ENCODE data around the gene CRABP1. TPM values are rescaled to one million over a fixed set of nuclear protein-coding genes. Genes with fewer than 3 reads are reported as not detected.

The CRABP1 gene
- total RNA-seq, 1 donor from 2014 or later = 8.9 TPM

GRCh38 chr15:78315686-78316282 is 24.4 kb upstream of the CRABP1 start:
- no peak overlapping the region for H3K4me3 ChIP-seq (ENCODE audit: low read length in 3 of 3)
- no peaks in the 10 kb centered on the region for H3K9me3 ChIP-seq (ENCODE audit: control insufficient read depth in 3 of 3, low read length in 3 of 3)
- no peak overlapping the region for H3K9ac ChIP-seq (ENCODE audit: low read depth in 1 of 3, low read length in 3 of 3)
- H3K27ac ChIP-seq (ENCODE audit: low read depth, low read length) = no peak overlapping the region
- H3K36me3 ChIP-seq (ENCODE audit: control insufficient read depth in 3 of 3, insufficient read depth in 3 of 3, low read length in 3 of 3) = no peaks in the 10 kb centered on the region
- H3K27me3 ChIP-seq (ENCODE audit: control insufficient read depth in 3 of 3, insufficient read depth in 3 of 3, low read length in 3 of 3) = peaks cover 0 to 8% (median 0%) of the 10 kb centered on the region in 3 donors
- peaks cover 4 to 6% (median 5%) of the 10 kb centered on the region in 3 donors for H3K4me1 ChIP-seq (ENCODE audit: control insufficient read depth in 3 of 3, insufficient read depth in 3 of 3, low read length in 3 of 3)

DNA sequence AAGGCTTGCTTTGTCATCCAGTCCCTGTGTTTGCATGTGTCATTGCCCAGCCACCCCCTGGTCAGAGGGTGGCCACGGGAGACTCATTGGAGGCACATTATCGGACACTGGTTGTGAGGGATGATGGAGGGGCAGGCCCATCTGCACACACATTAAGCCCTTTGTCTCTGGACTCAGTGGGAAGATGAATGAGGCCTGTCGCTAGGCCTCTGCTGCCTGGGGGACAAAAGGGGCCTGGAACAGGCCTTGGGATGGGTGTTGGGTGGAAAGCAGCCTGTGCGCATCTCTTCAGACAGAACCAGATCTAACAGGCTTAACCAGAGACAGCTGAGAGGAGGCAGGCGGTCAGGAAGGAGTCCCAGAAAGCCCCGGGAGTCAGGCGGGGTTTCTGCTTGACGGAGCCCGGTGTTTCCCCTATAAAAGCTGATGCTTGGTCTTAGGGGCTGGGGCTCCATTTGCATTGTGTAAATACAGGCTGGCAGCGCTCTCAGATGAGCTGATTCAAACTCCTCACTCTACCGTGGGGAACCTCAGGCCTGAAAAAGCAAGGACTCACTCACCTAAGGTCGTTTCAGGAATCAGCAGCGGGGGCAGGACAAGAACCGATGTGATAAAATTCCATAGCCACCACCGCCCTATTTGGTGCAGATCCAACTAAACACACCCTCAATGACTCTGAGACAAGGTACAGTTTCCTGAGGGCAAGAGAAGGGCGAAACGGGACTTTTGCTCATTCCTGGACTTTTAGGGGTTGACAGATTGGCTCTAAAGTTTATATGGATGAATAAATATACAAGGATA is 23.7 kb upstream of the CRABP1 start:
- Histone ChIP-seq H3K36me3 (ENCODE audit: control insufficient read depth in 3 of 3, insufficient read depth in 3 of 3, low read length in 3 of 3) (no peaks in the 10 kb centered on the region), H3K4me1 (ENCODE audit: control insufficient read depth in 3 of 3, insufficient read depth in 3 of 3, low read length in 3 of 3) (peaks cover under 1 to 4% (median 3%) of the 10 kb centered on the region in 3 donors), H3K9ac (ENCODE audit: low read depth in 1 of 3, low read length in 3 of 3) (no peak overlapping the region), H3K9me3 (ENCODE audit: control insufficient read depth in 3 of 3, low read length in 3 of 3) (no peaks in the 10 kb centered on the region), H3K27me3 (ENCODE audit: control insufficient read depth in 3 of 3, insufficient read depth in 3 of 3, low read length in 3 of 3) (peaks cover 0 to 8% (median 0%) of the 10 kb centered on the region in 3 donors), H3K27ac (ENCODE audit: low read depth, low read length) (no peak overlapping the region), H3K4me3 (ENCODE audit: low read length in 3 of 3) (no peak overlapping the region)

DNA sequence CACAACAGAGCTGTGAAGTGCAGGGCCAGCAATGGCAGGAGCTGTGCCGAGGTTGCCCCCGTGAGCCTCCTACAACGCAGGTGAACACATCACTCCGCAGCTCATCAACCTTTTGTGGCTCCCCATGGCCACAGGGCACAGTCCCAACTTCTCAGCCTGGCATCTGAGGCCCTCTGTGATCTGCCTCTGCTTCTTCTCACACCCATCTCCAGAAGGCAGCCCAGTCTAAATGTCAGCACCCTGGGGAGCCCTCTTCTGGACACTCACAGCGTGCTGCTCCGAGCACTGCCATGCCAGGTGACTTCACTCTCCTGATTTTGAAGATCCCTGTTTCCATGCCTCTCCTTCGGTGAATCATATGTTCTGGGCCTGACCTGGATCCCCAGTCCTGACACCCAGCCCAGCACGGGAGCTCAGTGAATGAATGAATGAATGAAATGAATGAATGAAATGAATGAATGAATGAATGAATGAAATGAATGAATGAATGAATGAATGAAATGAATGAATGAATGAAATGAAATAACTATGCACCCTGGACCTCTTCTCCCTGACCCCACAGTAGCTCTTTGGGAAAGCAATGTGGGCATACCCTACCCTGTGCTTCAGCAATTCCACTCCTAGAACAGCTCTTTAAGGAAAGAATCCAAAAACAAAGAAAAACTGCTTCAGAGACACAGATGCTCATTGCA is 22.9 kb upstream of the CRABP1 start:
- no peaks in the 10 kb centered on the region for H3K36me3 ChIP-seq (ENCODE audit: control insufficient read depth in 3 of 3, insufficient read depth in 3 of 3, low read length in 3 of 3)
- H3K27me3 ChIP-seq (ENCODE audit: control insufficient read depth in 3 of 3, insufficient read depth in 3 of 3, low read length in 3 of 3) = peaks cover 0 to 8% (median 0%) of the 10 kb centered on the region in 3 donors
- H3K9me3 ChIP-seq (ENCODE audit: control insufficient read depth in 3 of 3, low read length in 3 of 3) = no peaks in the 10 kb centered on the region
- no peak overlapping the region for H3K4me3 ChIP-seq (ENCODE audit: low read length in 3 of 3)
- H3K4me1 ChIP-seq (ENCODE audit: control insufficient read depth in 3 of 3, insufficient read depth in 3 of 3, low read length in 3 of 3) = peaks cover 0 to 2% (median 2%) of the 10 kb centered on the region in 3 donors
- no peak overlapping the region for H3K9ac ChIP-seq (ENCODE audit: low read depth in 1 of 3, low read length in 3 of 3)
- H3K27ac ChIP-seq (ENCODE audit: low read depth, low read length) = no peak overlapping the region

GRCh38 chr15:78319588-78319987 is 20.6 kb upstream of the CRABP1 start:
- Histone ChIP-seq H3K27ac (ENCODE audit: low read depth, low read length) (no peak overlapping the region), H3K36me3 (ENCODE audit: control insufficient read depth in 3 of 3, insufficient read depth in 3 of 3, low read length in 3 of 3) (no peaks in the 10 kb centered on the region), H3K9ac (ENCODE audit: low read depth in 1 of 3, low read length in 3 of 3) (no peak overlapping the region), H3K9me3 (ENCODE audit: control insufficient read depth in 3 of 3, low read length in 3 of 3) (no peaks in the 10 kb centered on the region), H3K27me3 (ENCODE audit: control insufficient read depth in 3 of 3, insufficient read depth in 3 of 3, low read length in 3 of 3) (peaks cover 0 to under 1% (median 0%) of the 10 kb centered on the region in 3 donors), H3K4me1 (ENCODE audit: control insufficient read depth in 3 of 3, insufficient read depth in 3 of 3, low read length in 3 of 3) (peaks cover 0 to 4% (median 2%) of the 10 kb centered on the region in 3 donors), H3K4me3 (ENCODE audit: low read length in 3 of 3) (no peak overlapping the region)

DNA sequence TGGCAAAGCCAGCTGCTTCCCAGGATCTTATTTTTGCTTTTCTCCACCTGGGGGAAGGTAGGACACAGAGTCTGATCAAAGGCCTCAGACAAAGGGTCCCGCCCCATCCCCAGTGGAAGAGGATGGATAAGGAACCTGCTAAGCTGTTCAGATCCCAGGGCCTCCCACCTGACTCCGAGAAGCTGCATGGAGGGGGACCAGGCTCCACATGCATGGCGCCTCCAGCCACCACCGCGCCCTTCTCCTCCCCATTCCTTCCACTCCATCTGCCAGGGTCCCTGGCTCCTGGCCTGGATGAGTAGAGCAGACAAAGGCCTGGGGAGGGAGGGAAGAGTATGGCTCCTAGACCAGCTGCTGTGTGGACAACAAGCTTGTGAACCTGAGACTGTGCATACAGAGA is 20.0 kb upstream of the CRABP1 start:
- H3K4me1 ChIP-seq (ENCODE audit: control insufficient read depth in 3 of 3, insufficient read depth in 3 of 3, low read length in 3 of 3) = peaks cover 0 to 4% (median 2%) of the 10 kb centered on the region in 3 donors
- H3K4me3 ChIP-seq (ENCODE audit: low read length in 3 of 3) = no peak overlapping the region
- H3K27ac ChIP-seq (ENCODE audit: low read depth, low read length) = no peak overlapping the region
- H3K36me3 ChIP-seq (ENCODE audit: control insufficient read depth in 3 of 3, insufficient read depth in 3 of 3, low read length in 3 of 3) = no peaks in the 10 kb centered on the region
- no peak overlapping the region for H3K9ac ChIP-seq (ENCODE audit: low read depth in 1 of 3, low read length in 3 of 3)
- no peaks in the 10 kb centered on the region for H3K9me3 ChIP-seq (ENCODE audit: control insufficient read depth in 3 of 3, low read length in 3 of 3)
- no peaks in the 10 kb centered on the region for H3K27me3 ChIP-seq (ENCODE audit: control insufficient read depth in 3 of 3, insufficient read depth in 3 of 3, low read length in 3 of 3)

GRCh38 chr15:78321041-78321570 is 19.0 kb upstream of the CRABP1 start:
- Histone ChIP-seq H3K27ac (ENCODE audit: low read depth, low read length) (no peak overlapping the region), H3K9me3 (ENCODE audit: control insufficient read depth in 3 of 3, low read length in 3 of 3) (no peaks in the 10 kb centered on the region), H3K36me3 (ENCODE audit: control insufficient read depth in 3 of 3, insufficient read depth in 3 of 3, low read length in 3 of 3) (no peaks in the 10 kb centered on the region), H3K4me3 (ENCODE audit: low read length in 3 of 3) (no peak overlapping the region), H3K4me1 (ENCODE audit: control insufficient read depth in 3 of 3, insufficient read depth in 3 of 3, low read length in 3 of 3) (peaks cover 0 to 4% (median 2%) of the 10 kb centered on the region in 3 donors), H3K27me3 (ENCODE audit: control insufficient read depth in 3 of 3, insufficient read depth in 3 of 3, low read length in 3 of 3) (no peaks in the 10 kb centered on the region), H3K9ac (ENCODE audit: low read depth in 1 of 3, low read length in 3 of 3) (no peak overlapping the region)

- H3K9me3 ChIP-seq (ENCODE audit: control insufficient read depth in 3 of 3, low read length in 3 of 3) = no peaks in the 10 kb centered on the region
- H3K9ac ChIP-seq (ENCODE audit: low read depth in 1 of 3, low read length in 3 of 3) = peak overlapping the region in 1 of 3 donors; percentile 8
- H3K4me1 ChIP-seq (ENCODE audit: control insufficient read depth in 3 of 3, insufficient read depth in 3 of 3, low read length in 3 of 3) = peaks cover 0 to 4% (median 2%) of the 10 kb centered on the region in 3 donors
- H3K27me3 ChIP-seq (ENCODE audit: control insufficient read depth in 3 of 3, insufficient read depth in 3 of 3, low read length in 3 of 3) = no peaks in the 10 kb centered on the region
- no peak overlapping the region for H3K4me3 ChIP-seq (ENCODE audit: low read length in 3 of 3)
- H3K36me3 ChIP-seq (ENCODE audit: control insufficient read depth in 3 of 3, insufficient read depth in 3 of 3, low read length in 3 of 3) = no peaks in the 10 kb centered on the region
- H3K27ac ChIP-seq (ENCODE audit: low read depth, low read length) = no peak overlapping the region
These were observed 18.4 kb upstream of the CRABP1 start for GRCh38 chr15:78321786-78322185.

DNA sequence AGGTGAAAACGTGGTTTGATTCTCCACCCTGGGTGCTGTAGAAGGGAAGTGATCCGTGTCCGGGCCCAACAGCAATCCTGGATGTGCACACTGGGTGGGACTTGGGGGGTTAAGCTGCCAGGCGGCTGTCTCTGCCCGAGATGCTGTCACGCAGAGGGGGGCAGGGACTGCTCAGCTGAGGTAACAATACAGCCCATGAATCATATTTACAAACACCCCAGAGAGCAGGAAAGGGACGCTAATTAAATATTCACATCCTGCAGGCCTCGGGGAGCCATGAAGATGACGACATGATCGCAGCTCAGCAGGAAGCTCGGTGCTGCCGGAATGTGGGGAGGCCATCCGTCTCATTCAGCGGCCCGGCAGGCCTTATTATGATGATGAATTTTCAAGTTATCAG is 17.9 kb upstream of the CRABP1 start:
- H3K9ac ChIP-seq (ENCODE audit: low read depth in 1 of 3, low read length in 3 of 3) = no peak overlapping the region
- H3K4me3 ChIP-seq (ENCODE audit: low read length in 3 of 3) = no peak overlapping the region
- H3K27ac ChIP-seq (ENCODE audit: low read depth, low read length) = no peak overlapping the region
- no peaks in the 10 kb centered on the region for H3K27me3 ChIP-seq (ENCODE audit: control insufficient read depth in 3 of 3, insufficient read depth in 3 of 3, low read length in 3 of 3)
- H3K4me1 ChIP-seq (ENCODE audit: control insufficient read depth in 3 of 3, insufficient read depth in 3 of 3, low read length in 3 of 3) = peaks cover 0 to 4% (median 2%) of the 10 kb centered on the region in 3 donors
- no peaks in the 10 kb centered on the region for H3K36me3 ChIP-seq (ENCODE audit: control insufficient read depth in 3 of 3, insufficient read depth in 3 of 3, low read length in 3 of 3)
- no peaks in the 10 kb centered on the region for H3K9me3 ChIP-seq (ENCODE audit: control insufficient read depth in 3 of 3, low read length in 3 of 3)

DNA sequence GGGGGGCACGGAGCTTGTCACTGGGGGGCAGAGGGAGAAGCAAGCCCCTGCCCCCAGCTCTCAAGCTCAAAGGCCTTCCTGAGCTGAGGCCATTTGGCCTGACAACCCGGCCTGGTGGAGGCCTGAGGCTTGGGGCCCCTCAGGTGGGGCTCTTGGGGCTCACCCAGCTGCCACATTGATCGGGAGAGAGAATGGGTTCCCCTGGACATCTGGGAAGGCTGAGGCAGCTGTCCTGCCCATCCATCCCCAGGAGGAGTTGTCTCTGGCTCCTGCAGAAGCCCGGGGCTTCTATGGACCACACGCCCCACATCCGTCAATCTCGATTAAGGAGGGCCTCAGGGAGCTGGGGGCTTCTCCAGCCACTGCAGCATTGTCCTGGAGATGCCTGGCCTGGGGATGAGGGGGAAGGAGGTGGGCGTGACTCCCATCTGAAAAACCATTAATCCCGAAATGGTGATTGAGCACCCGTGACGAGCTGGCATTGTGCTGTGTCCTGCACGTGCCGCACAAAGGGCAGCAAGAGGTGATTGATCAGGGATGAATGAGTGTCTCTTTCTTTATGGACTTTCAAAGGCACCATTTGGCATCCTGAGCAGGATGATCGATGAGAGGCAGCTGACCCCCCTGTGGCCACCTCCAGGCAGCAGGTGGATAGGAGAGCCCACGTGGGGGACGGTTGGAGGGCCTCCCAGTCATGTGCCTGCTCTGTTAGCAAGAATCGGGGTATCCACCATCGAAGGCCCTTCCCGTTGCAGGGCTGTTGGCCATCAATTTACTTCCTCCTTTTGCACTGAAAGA is 17.2 kb upstream of the CRABP1 start:
- no peak overlapping the region for H3K9ac ChIP-seq (ENCODE audit: low read depth in 1 of 3, low read length in 3 of 3)

More for the DNA sequence above, 17.2 kb upstream of the CRABP1 start:
- peaks cover 0 to 4% (median 2%) of the 10 kb centered on the region in 3 donors for H3K4me1 ChIP-seq (ENCODE audit: control insufficient read depth in 3 of 3, insufficient read depth in 3 of 3, low read length in 3 of 3)
- H3K9me3 ChIP-seq (ENCODE audit: control insufficient read depth in 3 of 3, low read length in 3 of 3) = no peaks in the 10 kb centered on the region
- no peak overlapping the region for H3K4me3 ChIP-seq (ENCODE audit: low read length in 3 of 3)
- H3K27me3 ChIP-seq (ENCODE audit: control insufficient read depth in 3 of 3, insufficient read depth in 3 of 3, low read length in 3 of 3) = no peaks in the 10 kb centered on the region
- H3K36me3 ChIP-seq (ENCODE audit: control insufficient read depth in 3 of 3, insufficient read depth in 3 of 3, low read length in 3 of 3) = no peaks in the 10 kb centered on the region
- H3K27ac ChIP-seq (ENCODE audit: low read depth, low read length) = no peak overlapping the region
